GM21786 (cell line): ENCODE measurements around the gene PRKCB.

Source experiments
- ATAC-seq: cut with Tn5 transposase; IDR thresholded peaks from one replicate; pipeline ENCODE4 v1.9.1; 2021; ENCODE audit not compliant: unreplicated experiment

PRKCB gene

DNA sequence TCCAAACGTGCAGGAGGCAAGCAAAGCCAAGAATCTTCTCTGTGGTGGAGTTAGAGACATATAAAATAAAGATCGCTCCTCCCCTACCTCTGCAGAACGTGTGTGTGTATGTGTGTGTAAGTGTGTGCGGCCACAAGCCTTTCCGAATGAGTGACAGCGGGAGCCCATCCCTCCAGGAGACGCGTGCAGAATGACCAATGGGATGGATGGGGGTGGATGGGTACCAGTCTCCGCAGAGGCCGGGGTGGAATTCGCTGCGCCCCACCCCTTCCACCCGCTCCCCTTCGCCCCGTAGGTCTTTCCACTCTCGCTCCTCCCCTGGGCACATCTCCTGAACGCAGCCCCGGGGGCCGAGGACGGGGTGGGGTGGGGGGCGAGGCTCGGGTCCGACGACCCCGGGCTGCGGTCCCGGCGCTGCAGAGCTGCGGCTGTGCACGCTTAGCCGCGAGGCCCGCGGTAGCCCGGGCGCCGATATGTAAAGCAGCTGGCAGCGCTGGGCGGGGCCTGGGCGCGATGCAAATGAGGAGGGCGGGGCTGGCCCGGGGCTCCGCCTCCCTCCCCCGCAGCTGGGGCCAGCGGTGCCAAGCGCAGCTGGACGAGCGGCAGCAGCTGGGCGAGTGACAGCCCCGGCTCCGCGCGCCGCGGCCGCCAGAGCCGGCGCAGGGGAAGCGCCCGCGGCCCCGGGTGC is at the start of gene PRKCB:
Gene PRKCB, plus strand, starts transcription at position 594 of the 688 bp plus-strand sequence.
- ATAC-seq, result peak; percentile 57

DNA sequence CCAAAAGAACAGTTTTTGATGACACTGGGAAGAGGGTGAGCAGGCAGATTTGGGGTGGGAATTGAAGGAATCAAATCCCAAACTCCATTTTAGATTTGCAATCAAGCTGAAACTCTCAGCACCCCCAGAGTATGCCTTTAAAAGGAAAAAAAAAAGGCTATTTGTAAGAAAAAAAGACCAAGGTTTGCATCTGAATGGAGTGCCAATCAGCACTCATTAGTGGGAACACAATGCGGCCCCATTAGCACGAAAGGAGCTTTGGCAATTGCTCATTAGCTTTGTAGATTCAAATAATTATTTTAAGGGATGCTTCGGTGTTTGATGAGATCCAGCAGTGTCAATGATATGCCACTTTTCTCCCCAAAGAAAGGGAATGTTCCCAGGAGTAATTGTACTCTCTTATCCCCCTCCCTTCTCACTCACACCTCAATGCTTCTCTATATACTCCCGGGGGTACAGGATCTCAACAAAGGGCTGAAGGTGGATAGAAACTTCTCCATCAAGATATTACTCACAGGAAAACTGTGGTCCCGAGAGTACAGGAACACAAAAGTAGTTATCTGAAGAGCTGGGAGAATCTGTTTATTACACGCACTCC is 48.7 kb upstream of the PRKCB start:
- no peak for ATAC-seq

DNA sequence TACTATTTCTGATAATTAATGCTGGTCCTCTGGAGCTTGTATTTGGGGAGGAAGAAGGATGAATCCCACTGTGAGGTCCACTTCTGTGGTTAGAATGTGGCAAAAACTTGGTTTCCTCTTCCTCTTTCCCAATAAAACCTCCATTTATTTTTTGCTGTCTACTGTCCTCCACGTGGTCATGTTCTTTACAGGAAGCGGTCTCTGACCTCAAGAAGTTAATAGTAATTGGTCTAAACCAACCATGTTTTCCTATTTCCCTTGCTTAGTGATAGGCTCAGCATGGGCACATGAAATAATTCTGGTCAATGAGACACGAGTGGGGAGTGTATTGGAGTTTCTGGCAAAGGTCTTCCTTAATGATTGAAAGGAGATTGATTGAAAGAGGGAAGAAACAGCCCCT is 47.1 kb upstream of the PRKCB start:
- no peak for ATAC-seq

DNA sequence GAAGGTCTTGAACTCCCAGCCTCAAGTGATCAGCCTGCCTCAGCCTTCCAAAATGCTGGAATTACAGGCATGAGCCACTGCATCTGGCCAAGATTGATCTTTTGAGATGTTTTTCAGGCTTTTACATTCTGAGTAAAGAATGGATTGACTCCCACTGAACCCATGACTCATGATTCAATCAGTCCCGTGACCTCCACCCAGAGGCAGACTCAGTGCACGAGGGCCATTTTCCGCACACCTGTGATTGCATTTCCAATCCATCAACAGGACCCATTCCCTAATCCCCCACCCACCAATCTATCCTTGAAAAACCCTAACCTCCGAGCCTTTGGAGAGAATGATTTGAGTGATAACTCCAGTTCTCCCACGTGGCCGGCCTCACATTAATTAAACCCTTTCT is 40.4 kb upstream of the PRKCB start:
- ATAC-seq, result no peak

DNA sequence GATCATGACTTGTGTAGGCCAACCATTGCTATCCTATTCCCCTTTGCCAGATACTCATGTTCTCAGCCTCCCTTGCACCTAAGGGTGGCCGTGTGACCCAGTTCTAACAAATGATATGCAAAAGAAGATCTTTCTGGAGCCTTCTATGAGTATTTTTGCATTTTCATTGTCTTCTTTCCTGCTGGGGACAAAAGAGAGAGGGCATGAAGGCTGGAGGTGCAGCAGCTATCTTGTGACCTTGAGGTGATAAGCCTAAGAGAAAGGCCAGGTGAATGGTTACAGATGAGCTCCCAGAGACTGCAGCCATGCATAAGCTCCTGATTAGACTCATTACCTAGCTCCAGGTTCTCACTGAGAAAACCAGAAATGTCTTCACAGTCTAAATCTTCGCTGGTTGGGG is 38.8 kb upstream of the PRKCB start:
- ATAC-seq, result no peak

DNA sequence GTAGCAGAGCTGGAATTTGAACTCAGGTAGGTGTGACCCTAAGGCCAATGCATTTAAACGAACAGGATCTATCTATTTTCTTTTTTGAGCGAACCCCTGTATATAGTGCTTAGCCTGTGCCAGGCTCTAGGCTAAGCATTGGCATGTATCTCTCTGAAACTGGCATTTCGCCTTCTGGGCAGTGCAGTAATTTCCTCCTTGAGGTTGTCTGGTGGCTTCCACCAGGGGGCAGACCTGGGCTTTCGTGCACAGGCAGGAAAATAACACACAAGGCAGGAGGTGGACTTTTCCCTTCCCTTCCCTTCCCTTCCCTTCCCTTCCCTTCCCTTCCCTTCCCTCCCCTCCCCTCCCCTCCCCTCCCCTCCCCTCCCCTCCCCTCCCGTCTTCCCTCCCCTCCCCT is 34.4 kb upstream of the PRKCB start:
- ATAC-seq, result no peak

DNA sequence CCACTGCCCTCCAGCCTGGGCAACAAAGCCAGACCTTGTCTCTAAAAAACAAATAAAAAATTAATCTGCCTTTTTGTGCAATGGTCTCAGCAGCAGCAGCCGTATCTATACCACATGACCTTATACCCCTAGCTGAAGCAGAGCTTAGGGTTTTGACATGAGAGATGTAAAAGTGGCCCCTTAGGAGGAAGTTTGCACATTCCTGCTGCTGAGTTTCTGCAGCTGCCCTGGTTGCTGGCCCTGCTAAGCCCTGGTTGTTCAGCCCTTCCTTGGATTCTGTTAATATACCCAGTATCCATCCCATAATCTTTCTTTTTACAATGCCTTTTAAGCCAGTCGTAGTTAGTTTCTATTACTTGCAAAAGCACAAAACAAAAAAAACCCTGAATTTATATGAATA is 33.0 kb upstream of the PRKCB start:
- ATAC-seq, result no peak

DNA sequence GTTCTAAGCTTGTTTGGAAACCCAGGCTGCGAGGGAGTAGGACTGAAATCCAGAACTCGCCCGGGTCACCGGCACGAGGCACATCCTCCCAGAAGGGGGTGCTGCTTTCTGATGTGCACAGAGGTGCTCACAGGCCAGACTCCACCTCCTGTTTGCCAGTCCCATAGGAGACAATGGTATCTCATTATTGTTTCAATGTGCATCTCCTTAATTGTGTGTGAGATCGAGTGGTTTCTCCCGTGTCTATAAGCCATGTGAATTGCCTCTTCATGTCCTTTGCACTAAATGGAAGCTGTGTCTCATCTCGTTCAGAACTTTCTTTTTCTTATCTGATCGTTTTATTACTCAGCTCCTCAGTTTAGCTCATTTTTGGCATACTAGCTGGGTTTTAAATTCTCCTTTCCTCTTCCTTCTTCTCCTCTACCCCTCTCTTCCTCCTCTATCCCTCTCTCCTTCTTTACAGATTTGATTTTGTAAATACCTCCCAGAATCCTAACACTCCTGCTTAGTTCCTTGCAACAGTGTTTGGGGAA is 32.1 kb upstream of the PRKCB start:
- ATAC-seq, result no peak

DNA sequence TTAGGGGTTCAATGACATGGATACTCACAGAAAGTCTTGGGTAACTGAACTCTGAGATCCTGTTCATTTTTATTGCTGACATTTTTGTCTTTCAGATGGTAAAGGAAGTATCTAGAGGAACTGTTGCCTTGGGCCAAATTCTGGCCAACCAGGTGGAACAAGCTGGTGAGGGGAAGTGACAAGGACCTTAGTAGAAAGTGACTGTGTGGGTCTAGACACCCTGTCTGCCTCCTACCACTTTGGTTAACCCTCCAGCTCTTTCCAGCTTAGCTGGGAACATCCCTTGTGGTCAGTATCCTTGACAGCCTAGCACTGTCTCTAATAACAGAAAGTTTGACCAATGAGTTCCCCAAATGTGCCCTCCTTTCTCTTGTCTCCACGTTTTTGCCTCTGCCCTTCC is 28.8 kb upstream of the PRKCB start:
- no peak for ATAC-seq

DNA sequence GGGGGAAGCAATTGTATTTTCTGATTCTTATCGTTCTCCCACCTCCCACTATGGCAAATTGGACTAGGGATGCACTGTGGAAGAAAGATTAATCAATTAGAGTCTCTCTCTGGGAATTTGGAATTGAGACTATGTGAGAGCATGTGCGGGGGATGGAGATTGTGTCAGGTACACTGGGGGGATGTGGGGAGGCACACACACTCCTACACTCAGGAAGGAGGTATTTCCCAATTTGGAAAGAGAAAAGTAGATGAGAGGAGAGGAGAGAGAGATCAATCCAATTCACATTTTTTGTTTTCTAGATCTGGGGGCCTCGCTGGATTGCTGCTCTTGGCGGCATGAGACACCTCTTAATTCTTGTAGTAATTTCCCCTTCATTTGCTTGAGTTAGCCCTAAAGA is 14.3 kb upstream of the PRKCB start:
- ATAC-seq, result no peak

DNA sequence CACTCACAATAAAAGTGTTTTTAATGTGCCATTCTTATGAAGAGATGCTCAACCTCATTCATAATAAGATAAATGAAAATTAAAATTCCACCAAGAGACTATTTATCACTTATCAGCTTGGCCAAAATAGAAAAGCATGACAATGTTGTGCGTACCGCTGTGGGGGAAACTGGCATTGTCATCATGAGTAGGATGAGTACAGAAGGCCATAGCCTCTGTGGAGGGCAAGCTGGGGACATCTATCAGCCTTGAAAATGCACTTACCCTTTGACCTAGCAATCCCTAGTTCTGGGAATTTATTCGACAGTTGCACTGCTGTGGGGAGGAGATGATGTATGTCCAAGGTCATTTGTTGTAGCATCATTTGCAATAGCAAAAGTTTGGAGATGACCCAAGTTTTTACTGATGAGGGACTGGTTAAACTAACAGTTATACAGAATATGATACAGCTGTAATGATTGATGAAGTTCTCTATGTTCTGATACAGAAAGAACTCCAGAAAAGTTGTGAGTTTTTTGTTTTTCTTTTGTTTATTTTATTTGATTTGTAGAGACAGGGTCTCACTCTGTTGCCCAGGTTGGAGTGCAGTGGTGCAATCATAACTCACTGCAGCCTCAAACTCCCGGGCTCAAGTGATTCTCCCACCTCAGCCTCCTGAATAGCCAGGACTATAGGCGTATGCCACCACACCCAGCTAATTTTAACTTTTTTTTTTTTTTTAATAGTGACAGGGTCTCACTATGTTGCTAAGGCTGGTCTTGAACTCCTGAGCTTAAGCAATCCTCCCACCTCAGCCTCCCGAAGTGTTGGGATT is 13.7 kb upstream of the PRKCB start:
- ATAC-seq, result no peak

DNA sequence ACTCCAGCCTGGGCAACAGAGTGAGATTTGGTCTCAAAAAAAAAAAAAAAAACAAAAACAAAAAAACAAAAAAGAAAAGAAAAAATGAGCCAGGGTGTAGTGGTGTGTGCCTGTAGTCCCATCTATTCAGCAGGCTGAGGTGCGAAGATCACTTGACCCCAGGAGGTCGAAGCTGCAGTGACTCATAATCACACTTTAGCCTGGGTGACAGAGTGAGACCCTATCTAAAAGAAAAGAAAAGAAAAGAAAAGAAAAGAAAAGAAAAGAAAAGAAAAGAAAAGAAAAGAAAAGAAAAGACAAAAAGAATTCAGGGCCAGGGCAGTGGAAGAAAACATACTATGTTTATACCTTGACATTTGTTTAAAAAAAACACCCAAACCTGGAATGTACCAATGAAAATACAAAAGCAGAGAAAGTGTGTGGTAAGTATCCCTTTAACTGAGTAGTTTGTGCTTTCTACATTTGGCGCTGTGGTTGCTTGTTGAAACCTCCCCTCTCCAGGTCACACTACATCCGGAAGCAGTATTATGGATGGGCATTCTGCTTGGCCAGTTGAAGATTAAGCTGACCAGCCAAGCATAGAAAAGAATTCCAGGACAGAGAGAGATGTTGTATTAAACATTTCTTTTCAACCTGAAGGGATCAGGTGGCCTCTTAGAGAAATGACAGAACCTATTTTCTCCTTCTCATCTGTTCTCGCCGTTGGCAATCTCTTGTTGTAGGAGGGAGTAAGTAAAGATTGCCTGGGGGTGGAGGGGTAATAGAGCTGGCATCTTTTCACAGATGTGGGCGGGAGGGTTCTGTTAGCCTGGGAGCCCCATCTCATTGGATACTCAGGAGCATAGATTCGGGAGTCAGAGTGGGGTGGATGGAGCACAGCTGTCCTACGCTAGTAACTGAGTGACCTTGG is 12.1 kb upstream of the PRKCB start:
- ATAC-seq, result no peak

DNA sequence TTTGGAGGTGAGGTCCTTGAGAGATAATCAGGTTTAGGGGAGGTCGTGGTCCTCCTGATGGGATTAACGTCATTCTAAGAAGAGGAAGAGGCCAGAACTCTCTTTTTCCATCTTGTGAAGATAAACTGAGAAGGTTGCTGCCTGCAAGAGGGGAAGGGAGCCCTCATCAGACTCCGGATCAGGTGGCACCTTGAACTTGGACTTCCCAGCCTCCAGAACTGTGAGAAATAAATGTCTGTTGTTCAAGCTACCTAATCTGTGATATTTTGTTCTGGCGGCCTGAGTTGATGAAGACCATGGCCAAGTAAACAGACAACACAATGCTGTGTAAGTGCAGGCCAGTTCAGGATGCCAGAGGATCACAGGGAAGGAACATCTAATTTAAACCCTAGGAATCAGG is 10.9 kb upstream of the PRKCB start:
- ATAC-seq, result no peak

DNA sequence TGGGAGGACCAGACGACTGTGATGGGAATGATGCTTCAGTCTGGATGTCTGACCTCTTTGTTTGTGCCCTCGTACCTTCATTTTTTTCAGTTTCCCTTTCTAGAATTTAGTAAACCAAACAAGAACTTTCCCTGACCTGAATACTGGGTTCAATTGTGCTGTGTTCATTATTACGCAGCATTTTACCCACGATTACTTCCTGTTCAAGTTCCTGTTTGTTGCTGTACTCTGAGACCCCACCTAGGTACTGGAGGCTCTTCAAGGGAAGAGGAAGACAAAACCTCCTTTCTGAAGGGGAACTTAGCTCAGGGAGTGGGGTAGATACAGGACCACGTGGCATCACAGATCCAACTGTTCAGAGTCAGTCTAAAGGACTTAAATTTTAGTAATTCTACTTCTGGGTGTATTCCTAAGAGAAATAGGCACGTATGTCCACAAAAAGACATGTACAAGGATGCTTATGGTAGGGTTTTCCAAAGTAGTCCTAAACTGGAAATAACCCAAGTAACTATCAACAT is 9.2 kb upstream of the PRKCB start:
- peak; percentile 70 for ATAC-seq

DNA sequence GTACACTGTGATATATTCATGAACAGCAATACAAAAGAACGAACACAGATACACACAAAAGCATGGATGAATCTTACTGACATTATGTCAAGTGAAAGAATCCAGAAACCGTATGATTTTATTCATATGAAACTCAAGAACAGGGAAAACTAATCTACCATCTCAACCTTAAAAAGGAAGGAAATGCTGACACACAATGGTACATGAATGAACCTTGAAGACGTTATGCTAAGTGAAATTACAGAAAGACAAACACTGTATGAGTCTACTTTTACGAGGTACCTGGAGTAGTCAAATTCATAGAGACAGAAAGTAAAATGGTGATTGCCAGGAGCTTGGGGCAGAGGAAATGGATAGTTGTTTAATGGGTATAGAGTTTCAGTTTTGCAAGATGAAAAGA is 8.7 kb upstream of the PRKCB start:
- ATAC-seq, result peak; percentile 38

DNA sequence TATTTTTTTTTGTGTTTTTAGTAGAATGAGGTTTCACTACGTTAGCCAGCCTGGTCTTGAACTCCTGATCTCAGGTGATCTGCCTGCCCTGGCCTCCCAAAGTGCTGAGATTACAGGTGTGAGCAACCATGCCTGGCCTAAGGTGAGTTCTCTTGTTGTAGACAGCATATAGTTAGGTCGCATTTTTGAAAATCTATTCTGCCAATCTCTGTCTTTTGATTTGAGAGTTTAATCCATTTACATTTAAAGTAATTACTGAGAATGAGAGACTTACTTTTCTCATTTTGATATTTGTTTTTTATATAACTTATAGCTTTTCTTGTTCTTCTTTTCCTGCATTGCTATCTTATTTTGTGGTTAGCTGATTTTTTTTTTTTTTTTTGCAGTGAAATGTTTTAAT is 6.3 kb upstream of the PRKCB start:
- ATAC-seq, result no peak

DNA sequence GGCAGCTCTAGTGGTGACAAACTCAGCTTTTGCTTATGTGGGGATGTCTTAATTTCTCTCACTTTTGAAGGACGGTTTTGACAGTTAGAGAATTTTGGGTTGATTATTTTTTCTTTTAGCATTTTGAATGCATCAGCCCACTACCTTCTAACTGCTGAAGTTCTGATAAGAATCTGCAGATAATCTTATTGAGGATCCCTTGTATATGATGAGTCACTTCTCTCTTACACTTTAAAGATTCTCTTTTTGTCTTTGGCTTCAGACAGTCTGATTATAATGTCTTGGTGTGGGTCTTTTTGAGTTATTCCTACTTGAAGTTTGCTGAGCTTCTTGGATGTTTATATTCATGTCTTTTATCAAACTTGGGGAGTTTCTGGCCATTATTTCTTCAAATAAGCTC is 5.5 kb upstream of the PRKCB start:
- ATAC-seq, result no peak

DNA sequence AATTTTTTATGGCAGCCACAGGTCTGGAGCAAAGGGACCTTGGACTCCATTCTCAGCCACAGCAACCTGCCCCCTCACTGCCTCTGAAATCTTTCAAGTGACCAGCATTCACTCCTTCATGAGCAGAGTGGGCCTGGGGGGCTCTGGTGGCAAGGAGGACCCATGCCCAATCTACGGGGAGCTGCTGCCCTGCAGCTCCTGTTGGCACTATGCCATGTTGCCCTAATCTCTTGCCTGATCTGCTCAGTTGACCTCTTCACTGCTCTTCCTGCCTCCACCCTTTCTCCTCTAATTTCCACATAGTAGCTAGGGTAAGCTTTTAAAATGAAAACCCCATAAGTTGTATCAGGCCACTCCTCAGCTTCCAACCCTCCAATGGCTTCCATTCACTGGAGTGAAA is 2.9 kb upstream of the PRKCB start:
- ATAC-seq, result no peak

DNA sequence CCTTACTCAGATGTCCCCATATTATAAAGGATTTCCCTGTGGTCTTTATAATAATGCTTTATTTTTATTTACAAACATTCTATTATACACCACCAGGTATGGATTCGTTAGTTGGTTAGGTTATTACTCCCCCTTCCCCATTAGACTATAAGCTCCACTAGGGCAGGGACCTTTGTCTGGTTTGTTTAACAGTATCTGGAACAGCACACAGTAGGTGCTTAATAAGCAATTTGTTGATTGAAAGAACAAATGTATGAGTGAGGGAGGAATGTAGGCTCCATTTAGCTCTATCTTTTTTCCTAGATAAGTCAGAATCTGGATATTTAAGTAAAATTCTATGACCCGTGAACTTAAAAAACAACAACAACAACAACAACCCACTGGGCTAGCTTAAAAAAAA is 2.3 kb upstream of the PRKCB start:
- ATAC-seq, result no peak

DNA sequence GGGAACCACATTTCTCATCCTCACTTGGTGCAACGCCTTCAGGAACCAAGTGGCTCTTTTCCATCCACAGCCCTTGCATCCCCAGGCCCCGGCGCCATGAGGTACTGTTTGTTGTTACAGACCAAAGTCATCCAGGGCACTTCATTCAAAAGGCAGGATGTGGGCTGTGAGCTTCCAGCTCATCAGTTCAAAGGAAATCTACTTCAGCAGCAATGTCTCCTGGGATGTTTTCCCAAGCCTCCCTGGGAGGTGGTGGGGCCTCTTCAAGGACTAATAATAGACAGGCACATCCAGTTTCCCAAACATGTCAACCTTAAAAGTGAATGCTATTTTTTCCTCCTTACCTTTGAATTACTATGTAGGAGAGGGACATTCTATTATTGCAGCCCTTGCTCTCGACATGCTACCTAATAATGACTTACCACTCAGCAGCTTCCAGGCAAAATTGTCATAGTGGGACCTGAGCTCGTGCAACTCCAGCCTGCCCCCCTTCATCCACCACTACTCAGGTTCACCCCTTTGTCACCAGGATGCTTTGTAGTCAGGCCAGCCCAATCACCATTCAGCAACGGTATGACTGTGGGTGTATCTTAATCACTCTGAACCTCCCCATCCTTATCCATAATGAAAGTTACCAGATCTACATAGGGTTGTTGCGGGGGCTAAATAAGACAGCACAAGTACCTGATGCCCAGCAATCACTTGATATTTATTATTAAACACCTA is 1.7 kb upstream of the PRKCB start:
- no peak for ATAC-seq
